Measurements from ENCODE around the gene PLCE1.

- TF ChIP-seq RCOR1 (IDR thresholded peaks at IDR 0.05; ENCODE audit: insufficient replicate concordance, low read length) (no peak), POLR2A (IDR thresholded peaks at IDR 0.05; ENCODE audit: low read depth, low read length) (no peak), RAD21 (IDR thresholded peaks at IDR 0.05; ENCODE audit: low read length) (no peak), MAZ (IDR thresholded peaks at IDR 0.05; ENCODE audit: borderline replicate concordance, low read depth, low read length) (no peak), FOS (IDR thresholded peaks at IDR 0.05; ENCODE audit: low read depth, low read length) (no peak), MAFK (IDR thresholded peaks at IDR 0.05; ENCODE audit: low read depth, low read length) (no peak)
- TF ChIP-seq, protein P1, sequence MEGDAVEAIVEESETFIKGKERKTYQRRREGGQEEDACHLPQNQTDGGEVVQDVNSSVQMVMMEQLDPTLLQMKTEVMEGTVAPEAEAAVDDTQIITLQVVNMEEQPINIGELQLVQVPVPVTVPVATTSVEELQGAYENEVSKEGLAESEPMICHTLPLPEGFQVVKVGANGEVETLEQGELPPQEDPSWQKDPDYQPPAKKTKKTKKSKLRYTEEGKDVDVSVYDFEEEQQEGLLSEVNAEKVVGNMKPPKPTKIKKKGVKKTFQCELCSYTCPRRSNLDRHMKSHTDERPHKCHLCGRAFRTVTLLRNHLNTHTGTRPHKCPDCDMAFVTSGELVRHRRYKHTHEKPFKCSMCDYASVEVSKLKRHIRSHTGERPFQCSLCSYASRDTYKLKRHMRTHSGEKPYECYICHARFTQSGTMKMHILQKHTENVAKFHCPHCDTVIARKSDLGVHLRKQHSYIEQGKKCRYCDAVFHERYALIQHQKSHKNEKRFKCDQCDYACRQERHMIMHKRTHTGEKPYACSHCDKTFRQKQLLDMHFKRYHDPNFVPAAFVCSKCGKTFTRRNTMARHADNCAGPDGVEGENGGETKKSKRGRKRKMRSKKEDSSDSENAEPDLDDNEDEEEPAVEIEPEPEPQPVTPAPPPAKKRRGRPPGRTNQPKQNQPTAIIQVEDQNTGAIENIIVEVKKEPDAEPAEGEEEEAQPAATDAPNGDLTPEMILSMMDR (conservative IDR thresholded peaks at IDR 0.05; ENCODE audit: low read depth, low read length): no peak
Observed at GRCh38 chr10:94016727-94017714, 23.3 kb downstream of the PLCE1 start.
